OCI-LY1 (cell line): Measurements from ENCODE around the gene SLC28A1.

Source experiments
- CTCF ChIP-seq: fragments of 200-600 bp; sonication (generic), shearing (Covaris generic); IDR thresholded peaks from 2 replicates; pipeline ENCODE4 v1.5.1; 2017; ENCODE audit warnings: mild to moderate bottlenecking, antibody characterized with exemption, low read length, moderate library complexity, mixed read lengths
- EZH2 ChIP-seq: fragments of 200-600 bp; sonication (generic), shearing (Covaris generic); IDR thresholded peaks from 2 replicates; pipeline ENCODE4 v1.8.0; 2017; ENCODE audit warnings: borderline replicate concordance, mixed run types, mild to moderate bottlenecking, antibody characterized with exemption, low read length, moderate library complexity, mixed read lengths

DNA sequence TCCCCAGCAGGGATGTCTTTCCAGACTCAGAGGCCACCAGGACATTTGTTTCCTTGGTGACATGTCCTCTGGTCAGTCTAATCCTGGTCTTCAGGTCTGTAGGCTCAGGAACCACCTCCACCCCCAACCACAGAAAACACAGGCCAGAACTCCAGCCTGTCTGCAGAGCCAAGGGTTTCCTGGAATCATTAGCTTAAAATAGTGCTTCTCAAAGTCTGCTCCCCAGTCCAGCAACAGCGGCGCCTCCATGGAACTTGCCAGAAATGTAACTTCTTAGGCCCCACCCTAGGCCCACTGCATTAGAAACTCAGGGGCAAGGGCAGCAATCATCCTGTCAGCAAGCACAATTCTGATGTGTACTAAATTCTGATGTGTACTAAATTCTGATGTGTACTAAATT lies 20.0 kb downstream of the SLC28A1 start:
- TF ChIP-seq CTCF (no peak), EZH2 (no peak)
